Kidney (tissue), 14 donors: ENCODE results near the gene AGPAT1. TPM values are rescaled to one million over a fixed set of nuclear protein-coding genes. Genes with fewer than 3 reads are reported as not detected.
A peak's percentile ranks its signal among the peaks of the same experiment; 100 is the strongest.

Experiments used
- DNase-seq, 5 donors: peaks; one replicate each; pipeline ENCODE4 v3.0.0-alpha.2; 2013 to 2020
- FAIRE-seq: peaks from 2 replicates; lab custom pipeline; 2012; peaks lifted over from hg19 to GRCh38; lab: Jason Lieb, UNC
- H3K27ac ChIP-seq, 2 donors: one replicate each; pipeline ENCODE4 v1.7.0; 2013; ENCODE audit warnings: low read depth in 2 of 2, low read length in 2 of 2, inconsistent platforms in 1 of 2
- H3K27me3 ChIP-seq: one replicate; pipeline ENCODE4 v1.7.1; 2013; ENCODE audit warnings: low read length, inconsistent platforms; ENCODE audit not compliant: control insufficient read depth, insufficient read depth
- H3K36me3 ChIP-seq, 3 donors: one replicate each; pipeline versions ENCODE4 v1.7.0 to v1.7.1; 2013; ENCODE audit warnings: low read length in 3 of 3, control low read depth in 1 of 3, inconsistent platforms in 1 of 3; ENCODE audit not compliant: insufficient read depth in 3 of 3, control insufficient read depth in 2 of 3
- H3K4me1 ChIP-seq, 3 donors: one replicate each; pipeline versions ENCODE4 v1.7.0 to v1.7.1; 2013; ENCODE audit warnings: low read length in 3 of 3, inconsistent platforms in 1 of 3, low read depth in 1 of 3; ENCODE audit not compliant: control insufficient read depth in 2 of 3, insufficient read depth in 2 of 3
- H3K4me3 ChIP-seq, 3 donors: one replicate each; pipeline versions ENCODE4 v1.7.0 to v1.8.1; 2013; ENCODE audit warnings: low read length in 3 of 3, control low read depth in 1 of 3, inconsistent platforms in 1 of 3
- H3K9ac ChIP-seq, 3 donors: one replicate each; pipeline versions ENCODE4 v1.7.0 to v1.7.1; 2013; ENCODE audit warnings: low read length in 3 of 3, control low read depth in 1 of 3, inconsistent platforms in 1 of 3
- H3K9me3 ChIP-seq, 3 donors: one replicate each; pipeline versions ENCODE4 v1.7.0 to v1.7.1; 2013; ENCODE audit warnings: low read length in 3 of 3, control low read depth in 1 of 3, inconsistent platforms in 1 of 3; ENCODE audit not compliant: control insufficient read depth in 2 of 3, insufficient read depth in 1 of 3
- intact Hi-C: fragments of 100-400 bp; cut with DNase I; formaldehyde crosslinking; loops from one replicate; pipeline ENCODE4 v1.11.1; 2022
- polyA plus RNA-seq: library from polyadenylated mRNA; stranded (reverse); fragments of 350-450 nt; fragmentation: Illumina TruSeq; extraction: RNeasy Lipid Tissue Mini Kit (QIAGEN cat#74804); gene quantifications from one replicate; pipeline ENCODE4 v1.2.3, GENCODE V29; 2014; ENCODE audit warnings: low read depth, low replicate concordance; ENCODE audit not compliant: insufficient read depth
- total RNA-seq: library from RNA; stranded (reverse); fragmentation: NEBNext Ultra II Directional; extraction: Animal tissue kit (Norgen Biotek cat#: 25700); gene quantifications from one replicate; pipeline ENCODE4 v1.2.1, GENCODE V29; 2021
- TF ChIP-seq, protein P1 (sequence below): IDR thresholded peaks from 3 replicates; pipeline ENCODE4 v1.5.1; 2012; ENCODE audit warnings: mild to moderate bottlenecking, moderate library complexity, borderline replicate concordance; ENCODE audit not compliant: insufficient read depth; ENCODE audit errors: extremely low read depth
- donor health status: control.
- donor health status: control.
- donor health status: control.
- donor health status: control.
- donor health status: control.
- donor health status: DM: yes; HTN: yes; CAD: no.
- donor health status: Normal renal cell carcinoma (clear cell type).

The AGPAT1 gene
- total and polyA plus RNA-seq, 2 donors from 2014 or later = 58.9 to 87.1 TPM

DNA sequence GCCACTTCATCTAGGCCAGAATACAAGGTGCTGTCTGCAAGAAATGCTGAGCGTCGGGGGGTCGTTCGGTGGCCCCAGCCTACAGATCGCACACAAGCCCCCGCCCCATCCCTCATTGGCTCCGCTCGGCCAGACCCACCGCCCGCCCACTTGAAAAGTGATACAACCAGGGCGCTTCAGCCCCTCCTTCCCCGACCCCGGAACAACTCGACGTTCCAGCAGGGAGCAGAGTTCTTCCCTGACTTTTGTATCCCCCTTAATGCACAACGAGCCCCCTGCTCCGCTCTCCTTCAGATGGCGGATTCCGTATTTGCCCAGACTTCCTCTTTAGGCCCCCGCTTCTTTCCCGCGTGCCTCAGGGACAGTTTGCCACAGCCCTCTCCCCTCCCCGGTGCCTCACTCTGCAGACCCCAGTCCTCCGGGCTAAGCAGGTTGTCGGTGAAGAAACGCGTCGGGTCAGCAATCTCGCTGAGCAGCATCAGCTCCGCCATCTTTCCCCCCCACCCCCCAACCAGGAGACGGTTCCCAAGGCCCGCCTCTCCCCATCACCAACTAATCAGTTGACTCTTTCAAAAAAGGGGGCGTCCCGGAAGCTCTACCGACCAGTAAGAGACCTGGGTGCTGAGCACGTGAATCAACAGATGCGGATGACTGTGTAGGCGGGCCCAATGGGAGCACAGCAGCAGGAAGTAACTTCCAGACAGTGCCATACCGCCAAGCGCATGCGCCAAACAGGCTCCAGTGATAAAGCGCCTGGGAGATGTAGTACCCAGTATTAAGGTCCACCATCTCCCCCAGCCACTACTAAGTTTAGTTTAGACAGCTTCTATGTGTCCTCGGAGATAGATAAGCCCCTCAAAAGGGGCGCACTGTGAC lies 47.9 kb downstream of the AGPAT1 start, which contains the start of gene ATF6B:
TSS of gene ATF6B (minus strand) at position 530 of the 876 bp plus-strand sequence. CDS start at position 491, 39 bp downstream.
- intact Hi-C loops = no loop called here
- FAIRE-seq (peak; percentile 85), DNase-seq (peak; percentile 99 to 100 (median 99))
- peaks cover 3 to 4% (median 4%) of the 10 kb centered on the region in 3 donors for H3K36me3 ChIP-seq
- peak within 1 kb of the TSS; percentile 95 to 100 (median 96) for H3K4me3 ChIP-seq
- TF ChIP-seq, protein P1, sequence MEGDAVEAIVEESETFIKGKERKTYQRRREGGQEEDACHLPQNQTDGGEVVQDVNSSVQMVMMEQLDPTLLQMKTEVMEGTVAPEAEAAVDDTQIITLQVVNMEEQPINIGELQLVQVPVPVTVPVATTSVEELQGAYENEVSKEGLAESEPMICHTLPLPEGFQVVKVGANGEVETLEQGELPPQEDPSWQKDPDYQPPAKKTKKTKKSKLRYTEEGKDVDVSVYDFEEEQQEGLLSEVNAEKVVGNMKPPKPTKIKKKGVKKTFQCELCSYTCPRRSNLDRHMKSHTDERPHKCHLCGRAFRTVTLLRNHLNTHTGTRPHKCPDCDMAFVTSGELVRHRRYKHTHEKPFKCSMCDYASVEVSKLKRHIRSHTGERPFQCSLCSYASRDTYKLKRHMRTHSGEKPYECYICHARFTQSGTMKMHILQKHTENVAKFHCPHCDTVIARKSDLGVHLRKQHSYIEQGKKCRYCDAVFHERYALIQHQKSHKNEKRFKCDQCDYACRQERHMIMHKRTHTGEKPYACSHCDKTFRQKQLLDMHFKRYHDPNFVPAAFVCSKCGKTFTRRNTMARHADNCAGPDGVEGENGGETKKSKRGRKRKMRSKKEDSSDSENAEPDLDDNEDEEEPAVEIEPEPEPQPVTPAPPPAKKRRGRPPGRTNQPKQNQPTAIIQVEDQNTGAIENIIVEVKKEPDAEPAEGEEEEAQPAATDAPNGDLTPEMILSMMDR = no peak
- H3K4me1 ChIP-seq = peaks cover 7 to 24% (median 12%) of the 10 kb centered on the region in 3 donors
- H3K9ac ChIP-seq = peak within 1 kb of the TSS; percentile 84 to 95 (median 91)
- no peaks in the 10 kb centered on the region for H3K27me3 ChIP-seq
- no peaks in the 10 kb centered on the region for H3K9me3 ChIP-seq
- H3K27ac ChIP-seq = peak within 1 kb of the TSS; percentile 71 to 91

DNA sequence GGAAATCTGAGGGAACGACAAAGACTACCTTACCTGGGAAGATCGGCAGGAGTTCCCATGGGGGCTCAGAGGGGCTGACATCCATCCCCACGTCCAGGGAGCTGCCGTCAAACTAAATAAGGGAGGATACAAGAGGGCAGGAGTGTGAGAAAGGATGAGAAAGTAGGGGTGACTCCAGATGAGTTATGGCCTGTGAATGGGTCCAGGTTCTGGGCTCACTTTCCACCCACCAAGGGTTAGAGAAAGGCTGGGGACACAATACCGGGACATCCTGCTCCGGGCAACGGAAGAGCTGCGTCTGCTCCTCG lies 48.5 kb downstream of the AGPAT1 start:
- Histone ChIP-seq H3K27ac (peak overlapping the region; percentile 71 to 91), H3K27me3 (no peaks in the 10 kb centered on the region), H3K4me1 (peaks cover 7 to 24% (median 12%) of the 10 kb centered on the region in 3 donors), H3K4me3 (peak overlapping the region; percentile 95 to 100 (median 96)), H3K9me3 (no peaks in the 10 kb centered on the region), H3K9ac (peak overlapping the region; percentile 84 to 95 (median 91)), H3K36me3 (peaks cover 4 to 5% (median 4%) of the 10 kb centered on the region in 3 donors)
- no peak for FAIRE-seq
- TF ChIP-seq, protein P1 = no peak
- intact Hi-C loops = no loop called here
- no peak for DNase-seq

GRCh38 chr6:32126880-32127279 lies 49.0 kb downstream of the AGPAT1 start:
- FAIRE-seq = no peak
- no peaks in the 10 kb centered on the region for H3K27me3 ChIP-seq
- no peaks in the 10 kb centered on the region for H3K9me3 ChIP-seq
- TF ChIP-seq, protein P1 = no peak
- peaks cover 4 to 8% (median 7%) of the 10 kb centered on the region in 3 donors for H3K36me3 ChIP-seq
- H3K9ac ChIP-seq = peak overlapping the region; percentile 84 to 95 (median 91)
- intact Hi-C loops = no loop called here
- no peak overlapping the region for H3K27ac ChIP-seq
- H3K4me3 ChIP-seq = peak overlapping the region; percentile 95 to 100 (median 96)
- peaks cover 7 to 24% (median 12%) of the 10 kb centered on the region in 3 donors for H3K4me1 ChIP-seq
- DNase-seq = no peak
